OCI-LY7 (cell line): Measurements from ENCODE around the gene ANKRD22.

Source experiments
- EZH2phosphoT487 ChIP-seq: fragments of 200-600 bp; sonication (generic); IDR thresholded peaks from 2 replicates; pipeline ENCODE4 v1.6.1; 2018; ENCODE audit warnings: low read depth, borderline replicate concordance, mild to moderate bottlenecking, mixed run types, antibody characterized with exemption, low read length, moderate library complexity, mixed read lengths
- TF ChIP-seq, protein P1 (sequence below): fragments of 200-600 bp; sonication (generic); conservative IDR thresholded peaks from 2 replicates; pipeline ENCODE4 v1.5.1; 2014; ENCODE audit warnings: mild to moderate bottlenecking, antibody characterized with exemption, low read length, moderate library complexity, mixed read lengths

DNA sequence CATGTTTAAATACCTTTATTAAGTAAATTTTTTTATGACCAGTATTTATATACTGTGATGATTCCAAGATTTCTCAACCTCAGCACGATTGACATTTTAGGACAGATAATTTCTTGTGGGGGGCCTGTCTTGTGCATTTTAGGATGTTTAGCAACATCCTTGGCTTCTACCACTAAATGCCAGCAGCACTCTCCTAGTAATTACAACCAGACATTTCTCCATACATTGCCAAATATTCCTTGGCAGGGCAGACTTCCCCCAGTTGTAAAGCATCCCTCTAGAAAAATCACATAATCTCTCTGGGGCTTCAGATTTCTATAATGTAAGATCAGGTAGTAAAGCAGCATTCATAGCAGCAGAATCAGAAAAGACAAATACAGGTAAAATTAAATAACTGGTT is 56.9 kb downstream of the ANKRD22 start:
- TF ChIP-seq EZH2phosphoT487, result no peak
- TF ChIP-seq, protein P1, sequence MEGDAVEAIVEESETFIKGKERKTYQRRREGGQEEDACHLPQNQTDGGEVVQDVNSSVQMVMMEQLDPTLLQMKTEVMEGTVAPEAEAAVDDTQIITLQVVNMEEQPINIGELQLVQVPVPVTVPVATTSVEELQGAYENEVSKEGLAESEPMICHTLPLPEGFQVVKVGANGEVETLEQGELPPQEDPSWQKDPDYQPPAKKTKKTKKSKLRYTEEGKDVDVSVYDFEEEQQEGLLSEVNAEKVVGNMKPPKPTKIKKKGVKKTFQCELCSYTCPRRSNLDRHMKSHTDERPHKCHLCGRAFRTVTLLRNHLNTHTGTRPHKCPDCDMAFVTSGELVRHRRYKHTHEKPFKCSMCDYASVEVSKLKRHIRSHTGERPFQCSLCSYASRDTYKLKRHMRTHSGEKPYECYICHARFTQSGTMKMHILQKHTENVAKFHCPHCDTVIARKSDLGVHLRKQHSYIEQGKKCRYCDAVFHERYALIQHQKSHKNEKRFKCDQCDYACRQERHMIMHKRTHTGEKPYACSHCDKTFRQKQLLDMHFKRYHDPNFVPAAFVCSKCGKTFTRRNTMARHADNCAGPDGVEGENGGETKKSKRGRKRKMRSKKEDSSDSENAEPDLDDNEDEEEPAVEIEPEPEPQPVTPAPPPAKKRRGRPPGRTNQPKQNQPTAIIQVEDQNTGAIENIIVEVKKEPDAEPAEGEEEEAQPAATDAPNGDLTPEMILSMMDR, result no peak
